Astrocyte of the spinal cord (primary cell): ENCODE results near the gene GIT2.

Experiments used
- DNase-seq: peaks from one replicate; pipeline ENCODE4 v3.0.0; 2011; ENCODE audit warnings: low read depth, low spot score
- H3K4me3 ChIP-seq: 2 replicates; pipeline ENCODE4 v1.5.1; 2011; ENCODE audit warnings: low read depth, mild to moderate bottlenecking, low read length, moderate library complexity
- CTCF ChIP-seq: IDR thresholded peaks from 2 replicates; pipeline ENCODE4 v1.5.1; 2012; ENCODE audit warnings: low read depth, mild to moderate bottlenecking, low read length, inconsistent platforms
- in situ Hi-C: cut with HindIII; loops from 2 replicates; pipeline ENCODE4 v1.10.0; 2017; ENCODE audit warnings: low sequenced_read_pairs

GIT2 gene

GRCh38 chr12:109983432-109984142, 12.6 kb downstream of the GIT2 start:
- DNase-seq, result no peak
- in situ Hi-C loops, result no loop called here
- H3K4me3 ChIP-seq, result no peak overlapping the region
- TF ChIP-seq CTCF, result no peak

GRCh38 chr12:109982210-109982609, 14.0 kb downstream of the GIT2 start:
- in situ Hi-C loops, result no loop called here
- no peak overlapping the region for H3K4me3 ChIP-seq
- no peak for TF ChIP-seq CTCF
- peak; percentile 62 for DNase-seq

- H3K4me3 ChIP-seq, result no peak overlapping the region
- TF ChIP-seq CTCF, result no peak
- no peak for DNase-seq
- in situ Hi-C loops, result no loop called here
These were observed 14.9 kb downstream of the GIT2 start for GRCh38 chr12:109981311-109981710.

GRCh38 chr12:109972821-109973220, 23.3 kb downstream of the GIT2 start:
- H3K4me3 ChIP-seq, result no peak overlapping the region
- no peak for TF ChIP-seq CTCF
- DNase-seq, result no peak
- in situ Hi-C loops, result no loop called here

- in situ Hi-C loops, result no loop called here
- no peak for TF ChIP-seq CTCF
- DNase-seq, result no peak
- no peak overlapping the region for H3K4me3 ChIP-seq
These were observed 27.4 kb downstream of the GIT2 start for GRCh38 chr12:109968801-109969200.

GRCh38 chr12:109968032-109968420, 28.1 kb downstream of the GIT2 start:
- no peak overlapping the region for H3K4me3 ChIP-seq
- TF ChIP-seq CTCF, result no peak
- in situ Hi-C loops, result no loop called here
- no peak for DNase-seq
